HG03571 (cell line): ENCODE data around the gene BRICD5.
A peak's percentile ranks its signal among the peaks of the same experiment; 100 is the strongest.
"Not testable (repeated sequence)": the region's sequence is repeated elsewhere in the genome, so short reads cannot be mapped to it uniquely, and the experiment has no call there.

ENCODE experiments used
- ATAC-seq: cut with Tn5 transposase; IDR thresholded peaks from one replicate; pipeline ENCODE4 v1.9.1; 2021; ENCODE audit not compliant: unreplicated experiment

Gene BRICD5

DNA sequence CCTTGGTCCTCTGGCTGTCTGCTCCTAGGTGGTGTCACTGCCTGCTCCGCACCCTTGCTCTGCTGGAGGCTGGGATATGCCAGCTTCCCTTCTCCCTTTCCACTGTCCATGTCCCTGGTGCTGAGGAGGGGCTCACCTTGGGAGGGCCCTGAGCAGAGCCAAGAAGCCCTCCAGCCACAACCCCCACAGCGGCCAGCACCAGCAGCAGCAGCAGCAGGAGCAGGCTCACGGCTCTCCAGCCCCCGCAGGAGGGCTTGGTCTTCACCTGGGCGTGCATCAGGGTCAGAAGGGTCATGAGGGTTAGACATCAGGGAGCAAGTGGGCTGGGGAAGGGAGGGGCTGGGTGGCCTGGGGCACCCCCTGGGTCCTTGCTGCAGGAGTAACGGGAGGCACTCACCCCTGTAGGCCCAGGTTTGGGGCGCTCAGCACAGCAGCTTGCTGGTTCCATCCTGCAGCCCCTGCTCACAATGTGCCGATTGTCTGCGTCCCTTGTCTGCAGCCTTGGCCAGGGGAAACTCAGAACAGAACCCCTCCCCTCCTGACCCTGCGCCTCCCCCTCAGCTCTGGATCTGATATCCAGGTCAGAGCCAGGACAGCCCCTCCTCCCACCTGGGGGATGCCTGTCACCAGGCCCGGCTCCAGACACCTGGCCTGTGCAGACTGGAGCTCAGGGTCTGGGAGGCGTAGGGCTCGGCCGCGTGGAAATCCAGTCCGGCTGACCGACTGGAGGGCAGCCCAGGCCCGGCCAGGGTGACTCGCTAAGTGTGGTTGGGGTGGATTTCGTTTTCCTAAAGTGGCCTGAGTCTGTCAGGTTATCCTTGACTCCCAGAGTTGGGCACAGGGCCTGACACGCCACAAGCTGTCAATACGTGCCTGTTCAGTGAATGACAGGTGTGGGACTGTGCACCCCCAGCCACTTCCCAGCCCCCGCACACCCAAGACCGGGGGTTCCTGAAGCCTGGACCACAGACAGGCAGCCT, at the start of gene BRICD5:
Gene BRICD5 (minus strand): TSS at position 478 of the 980 bp plus-strand sequence. CDS start 30 bp downstream, at position 448.
- ATAC-seq: no peak

DNA sequence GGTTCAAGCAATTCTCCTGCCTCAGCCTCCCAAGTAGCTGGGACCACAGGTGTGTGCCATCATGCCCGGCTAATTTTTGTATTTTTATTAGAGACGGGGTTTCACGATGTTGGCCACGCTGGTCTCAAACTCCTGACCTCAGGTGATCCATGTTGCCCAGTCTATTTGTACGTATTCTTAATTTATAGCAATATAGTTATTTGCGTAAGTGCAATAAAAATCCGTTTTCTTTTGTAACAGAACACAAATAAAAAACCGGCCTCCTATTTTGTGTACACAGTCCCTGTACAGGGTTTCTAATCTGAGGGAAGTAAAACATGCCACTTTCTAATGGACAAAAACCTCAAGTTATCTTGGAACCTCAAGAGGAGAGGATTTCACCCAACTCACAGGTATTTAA, 49.6 kb upstream of the BRICD5 start:
- ATAC-seq: no peak

DNA sequence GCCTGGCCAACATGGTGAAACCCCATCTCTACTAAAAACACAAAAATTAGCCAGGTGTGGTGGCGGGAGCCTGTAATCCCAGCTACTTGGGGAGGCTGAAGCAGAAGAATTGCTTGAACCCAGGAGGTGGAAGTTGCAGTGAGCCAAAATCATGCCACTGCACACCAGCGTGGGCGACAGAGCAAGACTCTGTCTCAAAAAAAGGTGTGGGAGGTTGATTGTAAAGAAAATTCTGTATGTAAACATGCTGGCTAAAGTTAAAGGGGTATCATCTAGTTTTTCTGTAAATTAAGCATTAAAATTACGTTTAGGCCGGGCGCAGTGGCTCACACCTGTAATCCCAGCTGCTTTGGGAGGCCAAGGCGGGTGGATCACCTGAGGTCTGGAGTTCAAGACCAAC, 47.9 kb upstream of the BRICD5 start:
- not testable (repeated sequence) for ATAC-seq

DNA sequence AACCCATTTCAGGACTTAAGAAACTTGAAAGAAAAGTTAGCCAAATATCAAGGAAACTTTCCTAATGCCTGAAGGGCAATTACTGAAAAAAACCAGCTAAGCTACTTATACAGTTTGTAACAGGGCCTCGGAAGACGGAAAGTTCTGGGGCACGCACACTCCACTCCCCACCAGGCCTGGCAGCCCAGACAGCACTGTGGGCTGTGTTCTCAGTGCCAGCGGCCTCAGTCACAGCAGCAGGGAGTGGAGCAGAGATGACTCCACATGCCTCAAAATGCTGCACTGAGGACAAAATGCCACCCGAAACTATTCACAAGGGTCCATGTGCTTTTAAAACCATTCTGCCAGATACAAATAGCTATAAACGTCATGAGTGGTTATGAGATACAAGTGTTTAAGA, 47.1 kb upstream of the BRICD5 start:
- no peak for ATAC-seq

DNA sequence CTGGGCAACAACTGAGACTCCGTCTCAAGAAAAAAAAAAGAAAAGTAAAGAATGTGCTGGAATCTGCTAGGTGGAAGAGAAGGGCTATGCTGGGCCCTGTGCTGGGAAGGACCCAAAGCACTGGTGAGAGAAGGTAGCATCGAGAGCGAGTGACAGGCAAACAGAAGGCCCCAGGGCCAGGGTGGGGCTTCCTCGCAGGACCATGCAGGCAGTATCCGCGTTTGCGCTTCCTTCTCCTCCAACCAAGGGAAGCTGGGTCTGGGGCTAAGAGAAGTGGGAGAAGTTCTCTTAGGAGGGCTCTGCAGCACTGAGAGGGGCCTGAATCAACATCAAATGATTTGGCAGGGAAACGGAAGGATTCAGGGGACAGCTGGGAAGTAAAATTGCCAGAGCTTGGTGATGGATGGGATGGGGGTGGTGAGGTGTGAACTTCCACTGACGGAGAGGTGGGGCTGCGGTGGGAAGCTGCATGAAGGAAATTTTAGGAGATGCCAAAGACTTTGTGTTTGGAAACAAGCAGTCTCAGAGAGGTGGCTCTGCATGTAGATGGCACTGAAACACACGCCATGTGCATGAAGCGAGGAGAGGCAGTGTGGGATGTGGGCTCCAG, 46.0 kb upstream of the BRICD5 start:
- no peak for ATAC-seq

DNA sequence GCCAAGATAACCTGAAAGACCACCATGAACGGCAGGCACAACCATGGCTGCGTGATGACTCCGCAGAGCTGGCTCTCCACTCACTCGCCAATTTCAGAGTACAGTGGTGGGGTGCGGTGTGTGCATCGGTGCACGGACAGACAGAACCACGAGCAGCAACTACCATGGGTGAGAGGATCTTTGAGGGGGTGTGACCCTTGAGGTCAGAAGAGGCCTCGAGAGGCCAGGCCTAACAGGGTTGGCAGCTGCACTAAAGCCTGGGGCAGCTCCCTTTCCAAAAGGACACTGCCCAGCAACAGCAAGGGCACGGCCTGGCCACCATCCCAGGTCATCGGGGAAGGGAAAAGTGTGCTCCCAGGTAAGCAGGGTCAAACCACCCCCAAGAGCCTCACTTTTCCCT, 42.6 kb upstream of the BRICD5 start:
- no peak for ATAC-seq

DNA sequence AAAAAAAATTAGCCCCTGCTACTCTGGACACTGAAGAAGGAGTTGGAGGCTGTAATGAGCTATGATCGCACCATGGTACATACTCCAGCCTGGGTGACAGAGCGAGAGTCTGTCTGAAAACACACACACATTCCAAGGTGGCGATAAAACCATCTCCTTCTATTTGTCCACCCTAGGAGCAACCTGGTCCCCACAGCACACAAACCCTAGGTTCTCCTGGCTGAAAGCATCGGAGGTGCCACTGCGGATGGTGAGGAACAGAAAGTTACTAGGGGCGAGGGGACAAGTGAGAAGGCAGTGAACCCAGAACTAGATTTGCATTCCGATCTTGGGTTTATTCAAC, 42.1 kb upstream of the BRICD5 start:
- no peak for ATAC-seq

DNA sequence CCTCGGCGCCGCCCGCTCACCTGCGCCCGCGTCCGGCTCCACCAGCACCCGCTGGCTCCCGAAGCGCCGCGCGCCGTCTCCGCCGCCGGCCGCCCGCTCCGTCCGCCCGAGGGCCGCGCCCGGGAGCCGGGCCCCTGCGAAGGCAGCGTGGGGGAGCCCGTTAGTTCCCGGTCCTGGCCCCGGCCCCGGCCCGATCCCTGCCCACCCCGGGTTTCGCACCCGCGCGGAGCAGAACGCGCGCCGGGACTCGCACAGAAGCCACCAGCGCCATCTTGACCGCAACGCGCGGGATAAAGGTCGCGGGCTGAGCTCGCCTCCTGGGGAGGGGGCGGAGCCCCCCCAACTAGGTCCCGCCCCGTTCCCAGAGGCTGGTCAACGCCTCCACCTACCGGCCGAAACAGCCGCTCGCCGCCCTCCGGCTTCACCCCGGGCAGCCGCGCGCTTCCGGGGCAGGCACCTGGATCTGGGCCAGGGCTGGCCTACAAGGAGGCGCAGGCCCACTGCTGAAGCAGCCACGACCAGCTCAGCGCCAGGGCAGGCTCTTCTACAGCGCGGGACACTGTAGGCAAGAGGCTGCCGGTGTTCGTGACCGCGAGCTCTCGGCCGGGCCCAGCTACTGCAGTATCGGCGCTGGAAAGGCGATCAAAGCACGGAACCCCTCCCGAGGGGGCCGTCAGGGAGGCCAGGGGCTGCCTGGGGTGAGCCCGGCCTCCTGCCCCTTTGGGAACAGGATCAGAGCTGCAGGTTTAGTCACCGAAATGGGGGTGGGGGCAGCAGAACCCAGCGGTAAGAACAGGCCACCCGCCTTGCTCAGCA, 40.8 kb upstream of the BRICD5 start, which contains the start of gene ECI1:
Gene ECI1 (minus strand): TSS at position 292 of the 816 bp plus-strand sequence. CDS start 21 bp downstream, at position 271.
- ATAC-seq: peak; percentile 83

DNA sequence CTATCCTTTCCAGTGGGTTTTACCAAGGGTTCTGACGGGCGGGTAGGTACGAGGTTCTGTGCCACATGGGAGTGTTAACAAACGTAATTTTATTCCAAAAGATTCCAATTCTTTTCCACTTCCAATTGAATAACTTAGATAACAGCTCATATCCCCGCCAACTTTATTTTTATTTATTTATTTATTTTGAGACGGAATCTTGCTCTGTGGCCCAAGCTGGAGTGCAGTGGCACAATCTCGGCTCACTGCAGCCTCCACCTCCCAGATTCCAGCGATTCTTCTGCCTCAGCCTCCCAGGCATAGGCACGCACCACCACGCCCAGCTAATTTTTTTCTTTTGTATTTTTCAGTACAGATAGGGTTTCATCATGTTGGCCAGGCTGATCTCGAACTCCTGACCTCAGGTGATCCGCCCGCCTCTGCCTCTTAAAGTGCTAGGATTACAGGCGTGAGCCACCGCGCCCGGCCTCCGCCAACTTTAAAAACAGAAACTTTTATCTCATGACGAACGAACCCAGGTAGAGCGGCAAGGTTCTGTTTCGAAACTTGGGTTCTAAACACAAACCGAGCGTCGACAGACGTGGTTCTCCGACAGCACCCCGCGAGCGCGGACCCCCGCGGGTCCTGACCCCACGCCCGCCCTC, 40.1 kb upstream of the BRICD5 start:
- ATAC-seq: no peak

DNA sequence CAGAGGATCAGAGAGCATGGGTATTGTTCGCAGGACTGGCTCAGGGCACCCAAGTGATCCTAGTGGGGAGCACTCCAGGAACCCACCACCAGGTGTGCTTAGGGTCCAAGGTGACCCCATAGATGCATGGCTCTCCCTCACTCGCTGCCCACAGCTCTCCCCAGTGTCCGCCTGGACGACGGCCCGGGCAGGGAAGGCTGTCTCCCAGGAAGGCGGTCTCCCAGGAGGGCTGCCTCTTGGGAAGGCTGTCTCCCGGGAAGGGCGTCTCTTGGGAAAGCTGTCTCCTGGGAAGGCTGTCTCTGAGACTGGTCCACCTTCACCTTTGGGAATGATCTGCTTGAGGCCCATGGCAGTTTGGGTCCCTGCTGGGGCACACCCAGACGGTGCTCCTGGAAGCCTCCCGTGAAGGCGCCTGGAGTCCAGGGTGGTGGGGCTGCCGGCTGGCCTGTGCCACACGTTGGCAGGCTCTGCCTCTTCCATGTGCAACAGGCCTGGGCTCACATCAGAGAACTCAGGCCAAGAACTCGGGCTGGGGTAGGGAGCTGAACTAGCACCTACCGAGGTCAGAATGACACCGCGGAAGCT, 35.7 kb upstream of the BRICD5 start:
- no peak for ATAC-seq

DNA sequence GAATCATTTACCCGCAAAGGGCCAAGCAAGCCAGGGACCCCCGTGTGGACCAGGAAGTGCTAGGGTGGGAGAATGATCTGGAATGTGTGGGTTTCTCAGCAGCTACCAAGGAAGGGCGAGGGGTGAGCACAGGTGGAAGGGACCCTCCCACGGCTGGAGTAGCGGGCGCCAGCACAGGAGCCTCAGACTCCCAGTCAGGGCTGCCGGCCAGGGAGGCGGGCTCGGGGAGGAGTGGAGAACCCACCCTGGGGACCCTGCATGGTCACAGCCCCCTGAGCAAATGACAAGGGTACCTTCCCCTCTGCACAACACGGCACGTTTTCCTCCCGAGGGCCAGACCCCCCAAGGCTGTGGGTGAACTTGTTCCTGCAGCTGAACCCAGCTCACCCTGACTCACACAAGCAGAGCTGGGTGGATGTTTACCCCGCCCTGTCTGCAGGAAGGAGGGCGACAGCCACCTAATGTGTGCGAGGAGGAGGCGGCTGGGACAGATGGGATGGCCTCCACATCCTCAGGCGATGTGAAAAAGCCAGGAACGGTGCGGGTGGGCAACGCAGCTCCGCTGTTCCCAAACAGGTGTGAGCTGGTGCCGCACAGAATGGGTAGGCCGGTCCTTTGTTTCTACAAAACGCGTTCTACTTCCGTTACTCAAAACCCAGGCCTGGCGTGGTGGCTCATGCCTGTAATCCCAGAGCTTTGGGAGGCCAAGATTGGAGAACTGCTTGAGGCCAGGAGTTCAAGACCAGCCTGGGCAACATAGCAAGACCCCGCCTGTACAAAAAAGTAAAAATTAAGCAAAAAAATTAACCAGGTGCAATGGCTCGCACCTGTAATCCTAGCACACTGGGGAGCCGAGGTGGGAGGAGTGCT, 34.5 kb upstream of the BRICD5 start:
- ATAC-seq: no peak

DNA sequence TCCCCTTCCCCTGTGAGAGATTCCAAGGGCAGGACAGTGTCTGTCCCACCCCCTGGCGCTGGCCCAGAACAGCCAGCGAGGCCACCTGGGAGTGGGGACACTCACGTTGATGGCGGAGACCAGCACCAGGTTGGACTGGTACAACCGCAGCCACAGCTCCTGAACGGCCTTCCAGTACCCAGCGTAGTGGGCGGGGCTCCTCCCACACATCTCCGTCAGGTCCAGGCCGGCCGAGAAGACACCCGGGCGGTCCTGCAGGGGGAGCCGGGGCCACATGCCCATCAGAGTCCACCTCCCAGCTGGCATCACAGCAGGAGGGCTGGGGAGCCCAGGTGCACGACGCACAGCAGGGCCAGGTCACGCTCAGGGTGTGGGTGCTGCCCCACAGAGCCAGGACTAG, 33.6 kb upstream of the BRICD5 start:
- no peak for ATAC-seq

DNA sequence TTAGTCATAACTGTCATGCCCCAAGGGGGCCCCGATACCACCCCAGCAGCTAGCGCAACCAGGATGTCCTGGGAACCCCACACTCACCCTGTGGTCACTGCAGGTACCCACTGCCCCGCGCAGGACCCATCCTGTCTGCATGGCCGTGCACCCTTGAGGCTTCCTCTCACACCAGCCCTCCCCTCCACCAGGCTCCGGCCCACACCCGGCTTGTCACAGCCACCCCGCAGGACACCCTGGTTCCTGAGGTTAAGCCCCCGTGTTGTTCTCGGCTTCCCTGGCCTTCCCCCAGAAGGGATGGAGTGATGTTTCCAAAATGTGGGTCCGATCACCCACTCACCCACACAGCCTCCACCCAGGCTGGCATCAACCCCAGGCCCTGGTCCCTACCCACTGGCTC, 33.1 kb upstream of the BRICD5 start:
- no peak for ATAC-seq

DNA sequence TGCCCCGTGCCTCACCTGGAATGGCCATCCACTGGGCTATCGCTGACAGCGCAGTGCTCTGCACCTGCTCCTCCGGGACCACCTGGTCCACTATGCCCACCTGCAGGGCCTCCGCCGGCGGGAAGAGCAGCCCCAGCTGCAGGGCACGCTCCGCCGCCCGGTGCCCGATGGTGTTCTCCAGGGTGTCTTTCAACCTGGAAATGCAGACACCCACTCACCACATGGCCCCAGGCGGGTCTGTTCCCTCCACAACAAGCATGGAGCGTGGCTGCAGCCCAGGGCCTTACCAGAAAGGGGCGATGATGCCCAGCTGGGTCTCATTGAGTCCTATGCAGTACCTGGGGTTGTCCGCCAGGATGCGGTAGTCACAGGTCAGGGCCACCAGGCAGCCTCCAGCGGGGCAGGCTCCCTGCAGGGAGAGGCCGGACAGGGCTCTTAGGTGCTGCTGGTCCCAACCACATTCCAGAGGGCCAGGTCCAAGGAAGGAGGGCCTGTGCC, 32.4 kb upstream of the BRICD5 start:
- ATAC-seq: no peak

DNA sequence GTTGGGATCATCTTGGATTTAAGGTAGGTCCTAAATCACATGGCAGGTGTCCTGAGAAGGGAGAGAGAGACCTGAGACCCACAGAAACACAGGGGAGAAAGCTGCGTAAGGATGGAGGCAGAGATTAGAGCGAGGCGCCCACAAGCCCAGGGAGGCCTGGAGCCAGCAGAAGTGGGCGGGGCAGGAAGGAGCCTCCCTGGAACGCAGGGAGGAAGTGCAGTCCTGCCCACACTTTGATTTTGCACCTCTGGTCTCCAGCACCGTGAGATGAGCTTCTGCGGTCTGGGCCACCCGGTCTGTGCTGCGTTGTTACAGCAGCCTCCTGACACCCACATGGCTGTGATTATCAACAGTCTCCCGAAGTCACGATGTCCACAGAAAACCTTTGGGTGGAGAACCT, 31.9 kb upstream of the BRICD5 start:
- ATAC-seq: no peak

DNA sequence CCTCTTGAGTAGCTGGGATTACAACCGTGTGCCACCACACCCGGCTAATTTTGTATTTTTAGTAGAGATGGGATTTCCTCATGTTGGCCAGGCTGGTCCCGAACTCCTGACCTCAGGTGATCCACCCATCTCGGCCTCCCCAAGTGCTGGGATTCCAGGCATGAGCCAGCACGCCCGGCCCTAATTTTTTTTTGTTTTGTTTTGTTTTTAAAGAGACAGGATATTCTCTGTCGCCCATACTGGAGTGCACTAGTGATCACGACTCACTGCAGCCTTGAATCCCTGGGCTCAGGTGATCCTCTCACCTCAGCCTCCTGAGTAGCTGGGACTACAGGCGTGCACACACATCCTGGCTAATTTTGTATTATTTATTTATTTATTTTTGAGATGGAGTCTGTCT, 29.7 kb upstream of the BRICD5 start:
- not testable (repeated sequence) for ATAC-seq

DNA sequence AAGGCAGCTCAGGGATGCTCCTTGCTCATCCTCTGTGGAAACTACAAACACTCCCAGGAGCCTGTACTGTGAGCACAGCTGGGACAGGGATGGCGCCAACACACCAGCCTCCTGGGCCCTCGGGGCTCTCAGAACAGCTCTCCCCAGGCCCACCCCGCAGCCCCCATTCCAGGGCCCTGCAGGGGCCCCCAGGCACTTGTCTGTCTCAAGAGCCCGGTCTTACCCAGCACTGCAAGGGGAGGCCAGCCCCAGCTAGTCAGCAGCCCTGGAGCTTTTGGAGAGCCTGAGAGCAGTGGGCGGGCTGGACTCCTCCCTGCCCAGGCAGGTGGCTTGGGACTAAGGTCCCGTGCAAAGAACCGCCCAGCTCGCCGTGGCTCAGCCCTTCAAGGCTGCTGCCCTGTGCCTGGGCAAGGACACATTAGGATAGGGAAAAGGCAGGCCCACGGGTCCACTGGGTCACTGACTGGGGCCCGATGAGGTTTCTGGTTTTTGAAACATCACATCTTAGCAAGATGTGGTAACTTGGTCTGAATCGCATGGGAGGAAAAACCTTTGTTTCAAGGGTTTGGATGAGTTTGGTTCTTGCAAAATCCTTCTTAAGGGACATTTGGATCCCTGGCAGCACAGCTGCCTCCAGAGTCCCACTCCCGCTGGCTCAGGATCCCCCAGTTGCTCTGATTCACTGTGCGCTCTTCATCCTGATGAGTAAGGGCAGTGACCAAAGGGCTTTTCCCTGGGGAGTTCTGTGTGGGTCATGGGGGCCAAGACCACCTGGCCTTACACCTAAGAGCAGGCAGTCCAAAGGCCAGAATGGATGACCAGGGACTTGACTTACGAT, 28.4 kb upstream of the BRICD5 start:
- no peak for ATAC-seq

DNA sequence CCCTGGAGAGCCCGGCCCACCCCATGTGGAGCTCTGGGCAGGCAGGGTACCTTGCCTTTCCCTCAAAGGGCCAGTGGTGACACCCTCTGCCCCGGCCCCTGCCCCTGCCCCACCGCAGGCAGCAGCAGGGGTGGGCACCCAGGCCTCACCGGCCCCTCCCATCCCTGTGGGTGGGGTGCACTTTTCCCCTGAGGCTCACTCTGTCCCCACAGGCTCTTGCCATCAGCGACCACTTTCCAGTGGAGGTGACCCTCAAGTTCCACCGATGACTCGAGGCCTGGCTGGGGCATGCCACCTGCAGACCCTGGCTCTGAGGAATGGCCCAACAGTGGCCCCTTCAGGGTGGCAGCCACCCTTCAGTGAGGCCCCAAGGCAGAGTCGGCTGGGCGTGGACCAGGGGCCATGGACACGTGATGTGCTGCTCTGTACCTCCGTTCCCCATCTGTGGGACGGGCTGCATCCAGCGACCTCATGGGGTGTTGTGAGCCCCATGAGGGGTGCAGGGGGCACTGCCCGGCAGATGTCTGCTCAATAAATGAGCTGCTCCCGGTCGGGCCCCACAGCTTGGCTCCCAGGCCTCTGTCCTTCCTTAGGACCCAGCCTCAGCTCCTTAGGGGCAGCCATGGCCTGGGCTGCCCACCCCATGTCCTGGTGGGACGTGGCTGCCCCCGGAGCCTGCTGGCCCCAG, 27.6 kb upstream of the BRICD5 start:
- no peak for ATAC-seq
